Uterus (tissue), 2 donors: Measurements from ENCODE around the gene MYO9B.

Source experiments
- POLR2A ChIP-seq, 2 donors: fragments of 450-650 bp; IDR thresholded peaks; one replicate each; pipeline ENCODE4 v1.6.1; 2016; ENCODE audit warnings: antibody characterized with exemption in 2 of 2, mild to moderate bottlenecking in 1 of 2, moderate library complexity in 1 of 2
- TF ChIP-seq, protein P1 (sequence below), 4 experiments: fragments of 200-600 bp in 2 of 4; fragments of 450-650 bp in 2 of 4; sonication (generic) in 2 of 4; IDR thresholded peaks; one replicate each; pipeline ENCODE4 v1.5.1; 2016 to 2019; ENCODE audit warnings: antibody characterized with exemption in 4 of 4, mild to moderate bottlenecking in 2 of 4, moderate library complexity in 1 of 4

DNA sequence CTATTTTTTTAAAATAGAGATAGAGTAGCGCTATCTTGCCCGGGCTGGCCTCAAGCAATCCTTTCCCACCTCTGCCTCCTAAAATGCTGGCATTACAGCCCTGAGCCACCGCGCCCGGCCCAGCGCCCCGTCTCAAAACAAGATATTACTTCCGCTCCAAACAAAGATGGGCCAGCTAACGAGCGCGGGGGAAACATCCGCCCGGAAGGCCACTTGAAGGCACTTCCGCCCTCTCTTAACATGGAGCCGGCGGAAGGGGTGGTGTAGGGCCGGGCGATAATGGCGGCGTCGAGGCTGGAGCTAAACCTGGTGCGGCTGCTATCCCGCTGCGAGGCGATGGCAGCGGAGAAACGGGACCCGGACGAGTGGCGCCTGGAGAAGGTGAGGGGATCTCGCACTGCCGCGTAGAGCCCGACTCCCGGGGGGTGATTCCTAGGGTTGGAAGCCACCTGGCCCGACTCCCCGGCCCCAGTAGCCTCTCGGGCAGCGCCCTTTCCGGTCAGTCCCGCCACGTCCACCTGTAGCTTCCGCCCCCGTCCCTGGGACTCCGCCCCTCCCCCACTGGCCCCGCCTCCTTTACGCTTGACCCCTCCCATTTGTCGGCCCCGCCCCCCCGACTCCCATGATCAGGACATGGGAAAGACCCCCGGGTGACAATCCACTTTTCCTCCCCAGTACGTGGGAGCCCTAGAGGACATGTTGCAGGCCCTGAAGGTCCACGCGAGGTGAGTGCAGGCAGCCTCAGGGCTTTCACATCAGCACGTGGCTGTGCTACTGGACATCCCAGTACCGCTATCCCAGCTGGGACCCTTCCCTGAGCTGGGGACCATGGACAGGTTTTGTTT is 139.8 kb downstream of the MYO9B start, which contains the start of gene USE1:
- peak in 1 of 2 donors; percentile 56 for TF ChIP-seq POLR2A (IDR thresholded peaks at IDR 0.05)
- TF ChIP-seq, protein P1, sequence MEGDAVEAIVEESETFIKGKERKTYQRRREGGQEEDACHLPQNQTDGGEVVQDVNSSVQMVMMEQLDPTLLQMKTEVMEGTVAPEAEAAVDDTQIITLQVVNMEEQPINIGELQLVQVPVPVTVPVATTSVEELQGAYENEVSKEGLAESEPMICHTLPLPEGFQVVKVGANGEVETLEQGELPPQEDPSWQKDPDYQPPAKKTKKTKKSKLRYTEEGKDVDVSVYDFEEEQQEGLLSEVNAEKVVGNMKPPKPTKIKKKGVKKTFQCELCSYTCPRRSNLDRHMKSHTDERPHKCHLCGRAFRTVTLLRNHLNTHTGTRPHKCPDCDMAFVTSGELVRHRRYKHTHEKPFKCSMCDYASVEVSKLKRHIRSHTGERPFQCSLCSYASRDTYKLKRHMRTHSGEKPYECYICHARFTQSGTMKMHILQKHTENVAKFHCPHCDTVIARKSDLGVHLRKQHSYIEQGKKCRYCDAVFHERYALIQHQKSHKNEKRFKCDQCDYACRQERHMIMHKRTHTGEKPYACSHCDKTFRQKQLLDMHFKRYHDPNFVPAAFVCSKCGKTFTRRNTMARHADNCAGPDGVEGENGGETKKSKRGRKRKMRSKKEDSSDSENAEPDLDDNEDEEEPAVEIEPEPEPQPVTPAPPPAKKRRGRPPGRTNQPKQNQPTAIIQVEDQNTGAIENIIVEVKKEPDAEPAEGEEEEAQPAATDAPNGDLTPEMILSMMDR (IDR thresholded peaks at IDR 0.05), result peak in 1 of 4 experiments; percentile 12
